ENCODE data around the gene FBXO41.

The FBXO41 gene

DNA sequence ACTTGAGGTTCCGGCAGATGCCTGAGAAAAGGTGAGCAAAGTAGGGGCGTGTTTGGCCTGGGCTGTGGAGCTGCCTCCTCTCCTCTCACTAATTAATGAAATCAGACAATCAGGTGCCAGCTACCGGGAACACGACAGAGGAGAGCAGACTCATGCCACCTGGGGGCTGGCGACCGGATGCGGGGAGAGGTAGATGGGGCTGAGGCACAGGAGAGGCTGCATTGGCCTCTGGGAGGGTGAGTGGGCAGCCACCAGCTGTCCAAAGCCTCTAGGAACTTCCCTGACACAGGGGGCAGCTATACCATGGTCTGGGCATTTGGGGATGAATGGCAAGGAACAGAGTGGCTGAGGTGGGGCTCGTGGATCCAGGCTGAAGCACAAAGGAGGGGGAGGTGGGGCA lies 25.0 kb downstream of the FBXO41 start:
- TF ChIP-seq, protein P1, sequence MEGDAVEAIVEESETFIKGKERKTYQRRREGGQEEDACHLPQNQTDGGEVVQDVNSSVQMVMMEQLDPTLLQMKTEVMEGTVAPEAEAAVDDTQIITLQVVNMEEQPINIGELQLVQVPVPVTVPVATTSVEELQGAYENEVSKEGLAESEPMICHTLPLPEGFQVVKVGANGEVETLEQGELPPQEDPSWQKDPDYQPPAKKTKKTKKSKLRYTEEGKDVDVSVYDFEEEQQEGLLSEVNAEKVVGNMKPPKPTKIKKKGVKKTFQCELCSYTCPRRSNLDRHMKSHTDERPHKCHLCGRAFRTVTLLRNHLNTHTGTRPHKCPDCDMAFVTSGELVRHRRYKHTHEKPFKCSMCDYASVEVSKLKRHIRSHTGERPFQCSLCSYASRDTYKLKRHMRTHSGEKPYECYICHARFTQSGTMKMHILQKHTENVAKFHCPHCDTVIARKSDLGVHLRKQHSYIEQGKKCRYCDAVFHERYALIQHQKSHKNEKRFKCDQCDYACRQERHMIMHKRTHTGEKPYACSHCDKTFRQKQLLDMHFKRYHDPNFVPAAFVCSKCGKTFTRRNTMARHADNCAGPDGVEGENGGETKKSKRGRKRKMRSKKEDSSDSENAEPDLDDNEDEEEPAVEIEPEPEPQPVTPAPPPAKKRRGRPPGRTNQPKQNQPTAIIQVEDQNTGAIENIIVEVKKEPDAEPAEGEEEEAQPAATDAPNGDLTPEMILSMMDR (IDR thresholded peaks at IDR 0.05; ENCODE audit: extremely low read depth, insufficient read depth, missing control alignments): no peak
- DNase-seq (ENCODE audit: low spot score): no peak
- in situ Hi-C loops (cut with MboI; ENCODE audit: low pct_unique_long_range_greater_than_20kb, low sequenced_read_pairs, unreplicated experiment): no loop called here

DNA sequence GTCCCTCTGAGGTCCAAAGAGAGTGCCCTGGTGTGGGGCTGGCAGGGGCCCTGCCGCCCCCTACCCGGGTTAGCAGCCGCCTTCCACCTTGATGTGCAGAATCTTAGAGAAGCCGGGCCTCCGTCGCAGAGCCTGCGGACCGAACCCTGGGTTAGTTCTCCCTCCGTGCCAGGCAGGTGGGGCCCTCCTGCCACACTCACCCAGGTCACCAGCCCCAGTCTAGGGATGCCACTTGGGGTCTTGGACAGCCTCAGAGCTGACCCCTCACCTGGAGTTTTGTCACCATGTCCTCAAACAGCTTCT lies 25.4 kb downstream of the FBXO41 start:
- TF ChIP-seq, protein P1 (IDR thresholded peaks at IDR 0.05; ENCODE audit: extremely low read depth, insufficient read depth, missing control alignments): no peak
- DNase-seq (ENCODE audit: low spot score): no peak
- in situ Hi-C loops (cut with MboI; ENCODE audit: low pct_unique_long_range_greater_than_20kb, low sequenced_read_pairs, unreplicated experiment): no loop called here

DNA sequence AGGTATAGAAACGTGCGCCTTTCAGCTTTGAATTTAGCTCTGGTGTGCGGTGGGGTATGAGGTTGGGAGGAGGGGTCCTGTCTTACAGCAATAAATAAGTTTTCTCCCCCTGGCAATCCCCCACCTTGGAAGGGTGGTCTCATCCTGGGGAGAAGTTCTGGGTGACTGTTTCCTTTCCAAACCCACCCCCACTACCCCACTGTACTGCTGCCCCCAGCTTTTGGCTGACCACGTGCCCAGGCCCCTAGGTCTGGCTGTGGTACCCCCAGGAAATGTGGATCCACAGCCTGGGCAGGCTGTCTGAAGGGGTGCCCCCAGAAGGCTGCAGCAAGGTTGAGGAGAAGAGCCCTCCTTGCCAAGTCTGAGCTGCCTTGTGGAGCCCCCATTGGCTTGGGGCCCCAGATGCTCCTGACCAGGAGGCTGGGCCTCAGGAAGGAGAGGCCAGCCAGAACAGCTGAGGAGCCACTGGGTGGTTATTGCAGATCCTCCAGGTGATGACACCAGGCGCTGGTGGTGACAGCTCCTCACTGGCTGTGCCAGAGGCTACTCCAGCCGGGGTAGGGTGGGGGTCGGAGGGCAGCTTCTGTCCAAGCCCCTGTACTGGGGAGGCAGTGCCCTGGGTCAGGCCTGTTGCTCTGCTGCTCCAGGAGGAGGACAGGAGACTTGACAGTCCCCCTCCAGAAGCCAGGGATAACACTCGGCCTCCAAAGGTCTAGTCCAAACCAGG lies 25.9 kb downstream of the FBXO41 start:
- no peak for DNase-seq (ENCODE audit: low spot score)
- TF ChIP-seq, protein P1 (IDR thresholded peaks at IDR 0.05; ENCODE audit: extremely low read depth, insufficient read depth, missing control alignments): no peak
- in situ Hi-C loops (cut with MboI; ENCODE audit: low pct_unique_long_range_greater_than_20kb, low sequenced_read_pairs, unreplicated experiment): no loop called here

DNA sequence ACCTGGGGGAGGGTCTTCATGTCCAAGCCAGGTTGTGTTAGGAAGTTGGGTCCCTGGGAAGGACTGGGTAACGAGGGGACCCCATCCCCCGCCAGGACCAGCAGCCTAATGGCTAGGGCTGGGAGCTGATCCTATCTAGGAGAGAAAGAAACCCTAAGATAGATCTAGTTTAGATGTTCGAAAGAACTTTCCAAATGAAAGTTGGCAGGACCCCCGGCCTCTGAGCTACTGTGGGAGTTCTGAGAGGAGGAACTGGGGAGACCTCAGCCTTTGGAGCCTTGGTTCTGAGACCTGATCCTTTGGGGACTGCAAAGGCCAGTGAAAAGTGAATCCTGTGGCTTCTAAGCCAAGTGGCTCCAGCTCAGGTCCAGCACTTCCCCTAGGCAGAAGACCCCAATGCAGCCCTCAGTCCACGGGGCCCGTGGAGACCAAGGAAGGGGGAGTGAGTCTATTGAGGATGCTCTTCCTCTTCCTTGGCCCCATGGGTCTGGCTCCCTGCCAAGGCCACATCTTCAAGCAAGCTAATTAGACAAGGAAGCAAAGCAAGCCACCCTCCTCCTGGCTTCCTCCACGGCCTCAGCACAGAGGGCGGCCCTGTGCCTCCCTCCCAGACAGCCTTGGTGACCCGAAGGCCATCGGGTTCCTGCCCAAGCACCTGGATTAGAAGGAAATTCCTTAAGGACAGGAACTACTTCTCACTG lies 26.7 kb downstream of the FBXO41 start:
- no peak for DNase-seq (ENCODE audit: low spot score)
- TF ChIP-seq, protein P1 (IDR thresholded peaks at IDR 0.05; ENCODE audit: extremely low read depth, insufficient read depth, missing control alignments): no peak

DNA sequence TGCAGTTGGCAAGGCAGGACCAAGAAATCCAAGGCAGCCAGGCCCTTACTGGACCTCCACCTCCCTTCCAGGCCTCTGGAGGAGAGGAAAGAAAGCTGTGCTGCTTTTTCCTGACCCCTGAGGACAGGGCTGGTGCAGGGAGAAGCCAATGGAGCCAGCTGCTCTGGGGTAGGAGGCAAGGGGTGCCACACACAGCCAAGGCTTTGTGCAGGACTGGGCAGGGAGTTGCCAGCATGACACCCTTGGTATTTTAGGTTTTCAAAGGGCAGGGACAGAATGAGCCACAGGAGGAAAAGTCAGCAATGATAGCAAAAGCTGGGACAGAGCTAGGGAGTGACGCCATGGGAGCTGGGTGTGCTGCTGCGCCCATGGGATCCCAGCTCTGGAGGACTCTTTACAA lies 27.3 kb downstream of the FBXO41 start:
- no peak for DNase-seq (ENCODE audit: low spot score)
- TF ChIP-seq, protein P1 (IDR thresholded peaks at IDR 0.05; ENCODE audit: extremely low read depth, insufficient read depth, missing control alignments): no peak
- in situ Hi-C loops (cut with MboI; ENCODE audit: low pct_unique_long_range_greater_than_20kb, low sequenced_read_pairs, unreplicated experiment): no loop called here

More for the DNA sequence above, 26.7 kb downstream of the FBXO41 start:
- in situ Hi-C loops (cut with MboI; ENCODE audit: low pct_unique_long_range_greater_than_20kb, low sequenced_read_pairs, unreplicated experiment): no loop called here

DNA sequence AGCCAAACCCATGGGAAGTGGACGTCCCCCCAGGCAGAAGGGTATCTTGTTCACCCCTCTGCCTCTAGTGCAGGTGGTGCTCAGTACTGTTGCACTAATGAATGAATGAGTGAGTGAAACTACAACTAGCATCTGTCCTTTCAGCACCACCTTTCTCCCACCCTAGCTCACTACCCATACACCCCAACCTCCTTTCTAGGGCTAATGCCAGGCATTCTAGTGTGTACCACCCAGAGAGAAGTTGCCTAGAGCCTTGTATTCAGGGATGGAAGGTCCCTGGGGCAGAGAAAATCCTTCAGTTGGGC lies 27.7 kb downstream of the FBXO41 start:
- TF ChIP-seq, protein P1 (IDR thresholded peaks at IDR 0.05; ENCODE audit: extremely low read depth, insufficient read depth, missing control alignments): no peak
- in situ Hi-C loops (cut with MboI; ENCODE audit: low pct_unique_long_range_greater_than_20kb, low sequenced_read_pairs, unreplicated experiment): no loop called here
- DNase-seq (ENCODE audit: low spot score): no peak
